Mucosa of stomach (tissue), 1 donor: ENCODE data around the gene ARHGAP44.
A peak's percentile ranks its signal among the peaks of the same experiment; 100 is the strongest.

Source experiments
- H3K27me3 ChIP-seq: one replicate; pipeline ENCODE4 v1.7.0; 2013; ENCODE audit warnings: mild to moderate bottlenecking, low read length; ENCODE audit not compliant: control insufficient read depth, insufficient read depth
- H3K36me3 ChIP-seq: one replicate; pipeline ENCODE4 v1.7.0; 2013; ENCODE audit warnings: low read length; ENCODE audit not compliant: control insufficient read depth, insufficient read depth
- H3K4me1 ChIP-seq: one replicate; pipeline ENCODE4 v1.7.0; 2013; ENCODE audit warnings: mild to moderate bottlenecking, low read length; ENCODE audit not compliant: control insufficient read depth, insufficient read depth
- H3K4me3 ChIP-seq: one replicate; pipeline ENCODE4 v1.7.0; 2013; ENCODE audit warnings: low read length
- H3K9ac ChIP-seq: one replicate; pipeline ENCODE4 v1.7.0; 2013; ENCODE audit warnings: mild to moderate bottlenecking, low read length, moderate library complexity
- H3K9me3 ChIP-seq: one replicate; pipeline ENCODE4 v1.7.0; 2013; ENCODE audit warnings: mild to moderate bottlenecking, low read length, moderate library complexity; ENCODE audit not compliant: control insufficient read depth
- donor health status: Pancreatic carcinoma.

ARHGAP44 gene

GRCh38 chr17:13002761-13003453 lies 213.6 kb downstream of the ARHGAP44 start:
- Histone ChIP-seq H3K36me3 (peaks cover 23% of the 10 kb centered on the region), H3K9me3 (no peaks in the 10 kb centered on the region), H3K27me3 (no peaks in the 10 kb centered on the region), H3K9ac (no peak overlapping the region), H3K4me3 (no peak overlapping the region), H3K4me1 (no peaks in the 10 kb centered on the region)

GRCh38 chr17:13003454-13003851 lies 214.2 kb downstream of the ARHGAP44 start:
- Histone ChIP-seq H3K9ac (no peak overlapping the region), H3K27me3 (no peaks in the 10 kb centered on the region), H3K4me3 (no peak overlapping the region), H3K4me1 (no peaks in the 10 kb centered on the region), H3K9me3 (no peaks in the 10 kb centered on the region), H3K36me3 (peaks cover 18% of the 10 kb centered on the region)

- no peak overlapping the region for H3K9ac ChIP-seq
- peaks cover 17% of the 10 kb centered on the region for H3K36me3 ChIP-seq
- H3K4me3 ChIP-seq, result no peak overlapping the region
- H3K9me3 ChIP-seq, result no peaks in the 10 kb centered on the region
- no peaks in the 10 kb centered on the region for H3K27me3 ChIP-seq
- no peaks in the 10 kb centered on the region for H3K4me1 ChIP-seq
Measured at GRCh38 chr17:13003927-13004326, 214.6 kb downstream of the ARHGAP44 start.

GRCh38 chr17:13004336-13004735 lies 215.0 kb downstream of the ARHGAP44 start:
- H3K27me3 ChIP-seq, result no peaks in the 10 kb centered on the region
- H3K9ac ChIP-seq, result no peak overlapping the region
- H3K36me3 ChIP-seq, result peaks cover 17% of the 10 kb centered on the region
- H3K4me3 ChIP-seq, result no peak overlapping the region
- no peaks in the 10 kb centered on the region for H3K9me3 ChIP-seq
- no peaks in the 10 kb centered on the region for H3K4me1 ChIP-seq

- no peak overlapping the region for H3K9ac ChIP-seq
- H3K9me3 ChIP-seq, result no peaks in the 10 kb centered on the region
- peaks cover 9% of the 10 kb centered on the region for H3K36me3 ChIP-seq
- H3K4me3 ChIP-seq, result no peak overlapping the region
- no peaks in the 10 kb centered on the region for H3K4me1 ChIP-seq
- no peaks in the 10 kb centered on the region for H3K27me3 ChIP-seq
Measured at GRCh38 chr17:13005530-13005929, 216.2 kb downstream of the ARHGAP44 start.

GRCh38 chr17:13008461-13008860 lies 219.2 kb downstream of the ARHGAP44 start:
- Histone ChIP-seq H3K9ac (no peak overlapping the region), H3K27me3 (no peaks in the 10 kb centered on the region), H3K36me3 (peaks cover 14% of the 10 kb centered on the region), H3K4me1 (no peaks in the 10 kb centered on the region), H3K9me3 (no peaks in the 10 kb centered on the region), H3K4me3 (no peak overlapping the region)

GRCh38 chr17:13010959-13011358 lies 221.7 kb downstream of the ARHGAP44 start:
- H3K9me3 ChIP-seq, result no peaks in the 10 kb centered on the region
- H3K36me3 ChIP-seq, result peaks cover 7% of the 10 kb centered on the region
- H3K4me1 ChIP-seq, result no peaks in the 10 kb centered on the region
- H3K4me3 ChIP-seq, result no peak overlapping the region
- H3K9ac ChIP-seq, result no peak overlapping the region
- no peaks in the 10 kb centered on the region for H3K27me3 ChIP-seq

GRCh38 chr17:13014801-13015200 lies 225.5 kb downstream of the ARHGAP44 start:
- no peak overlapping the region for H3K9ac ChIP-seq
- H3K36me3 ChIP-seq, result peaks cover 9% of the 10 kb centered on the region
- no peaks in the 10 kb centered on the region for H3K27me3 ChIP-seq
- no peak overlapping the region for H3K4me3 ChIP-seq
- H3K9me3 ChIP-seq, result no peaks in the 10 kb centered on the region
- peaks cover 11% of the 10 kb centered on the region for H3K4me1 ChIP-seq

GRCh38 chr17:13016881-13017654 lies 227.8 kb downstream of the ARHGAP44 start:
- H3K4me1 ChIP-seq, result peaks cover 11% of the 10 kb centered on the region
- H3K9me3 ChIP-seq, result no peaks in the 10 kb centered on the region
- no peaks in the 10 kb centered on the region for H3K27me3 ChIP-seq
- H3K4me3 ChIP-seq, result peak overlapping the region; percentile 88
- H3K9ac ChIP-seq, result peak overlapping the region; percentile 69
- peaks cover 9% of the 10 kb centered on the region for H3K36me3 ChIP-seq

- H3K4me3 ChIP-seq, result peak within 1 kb of the TSS; percentile 88
- peak within 1 kb of the TSS; percentile 69 for H3K9ac ChIP-seq
- H3K27me3 ChIP-seq, result no peaks in the 10 kb centered on the region
- peaks cover 8% of the 10 kb centered on the region for H3K36me3 ChIP-seq
- H3K9me3 ChIP-seq, result no peaks in the 10 kb centered on the region
- H3K4me1 ChIP-seq, result peaks cover 11% of the 10 kb centered on the region
Measured at GRCh38 chr17:13017655-13018459, 228.6 kb downstream of the ARHGAP44 start, which contains the start of gene ELAC2. Gene ELAC2 (minus strand): TSS chr17:13018027. CDS start chr17:13017947, 80 bp downstream.

GRCh38 chr17:13024016-13024415 lies 234.7 kb downstream of the ARHGAP44 start:
- Histone ChIP-seq H3K9me3 (no peaks in the 10 kb centered on the region), H3K4me1 (no peaks in the 10 kb centered on the region), H3K27me3 (no peaks in the 10 kb centered on the region), H3K36me3 (no peaks in the 10 kb centered on the region), H3K9ac (no peak overlapping the region), H3K4me3 (no peak overlapping the region)
